Lung microvascular endothelial cell (primary cell): ENCODE results near the gene MATR3. TPM values are rescaled to one million over a fixed set of nuclear protein-coding genes. Genes with fewer than 3 reads are reported as not detected.

Experiments used
- DNase-seq, 2 donors: peaks; one replicate each; pipeline versions ENCODE4 v3.0.0 to v3.0.0-alpha.2; 2010; ENCODE audit warnings: low read depth in 2 of 2
- total RNA-seq: library from RNA; depleted of rRNA; stranded (reverse); fragments of >200 nt; gene quantifications from 2 replicates; pipeline ENCODE4 v1.2.1, GENCODE V29; 2014

Gene MATR3
- total RNA-seq, 1 donor from 2014 or later, result 163 TPM

DNA sequence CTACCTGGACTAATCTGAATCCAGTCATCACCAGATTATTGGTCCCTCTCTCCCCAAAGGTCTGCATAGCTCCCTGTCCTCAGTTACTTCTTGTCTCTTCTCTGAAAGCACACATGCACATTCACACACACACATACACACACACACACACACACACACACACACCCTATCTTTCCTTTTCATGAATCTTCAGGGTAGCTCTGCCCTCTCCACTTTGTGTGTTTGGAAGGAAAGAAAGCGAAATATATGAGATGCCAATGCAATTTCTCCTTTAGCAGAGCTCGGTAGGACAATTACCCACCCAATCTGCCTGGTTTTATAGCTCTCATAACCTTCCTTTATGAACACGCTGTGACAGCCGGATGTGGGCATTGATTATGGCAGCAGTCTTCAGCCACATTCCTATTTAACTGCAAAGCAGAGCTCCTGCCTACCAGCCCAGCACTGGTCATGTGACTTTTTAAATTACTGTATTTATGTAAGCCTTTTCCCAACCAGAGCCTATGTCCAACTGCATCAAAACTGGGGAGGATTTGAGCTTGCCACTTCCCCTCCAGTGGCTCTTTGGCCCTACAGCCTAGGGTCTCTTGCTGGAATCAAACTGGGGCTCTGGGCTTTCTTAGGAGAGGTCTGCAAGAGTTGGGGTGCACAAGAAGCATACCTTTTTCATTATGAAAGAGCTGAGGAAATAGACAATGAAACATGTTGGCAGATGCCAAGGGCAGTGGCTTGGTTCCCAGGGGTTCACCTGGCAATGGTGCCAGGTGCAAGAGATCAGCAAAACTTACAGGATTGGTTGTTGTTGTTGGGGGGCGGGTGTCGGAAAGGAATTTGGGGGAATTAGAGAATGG lies 20.8 kb upstream of the MATR3 start:
- DNase-seq, result peak in 1 of 2 donors; percentile 18

DNA sequence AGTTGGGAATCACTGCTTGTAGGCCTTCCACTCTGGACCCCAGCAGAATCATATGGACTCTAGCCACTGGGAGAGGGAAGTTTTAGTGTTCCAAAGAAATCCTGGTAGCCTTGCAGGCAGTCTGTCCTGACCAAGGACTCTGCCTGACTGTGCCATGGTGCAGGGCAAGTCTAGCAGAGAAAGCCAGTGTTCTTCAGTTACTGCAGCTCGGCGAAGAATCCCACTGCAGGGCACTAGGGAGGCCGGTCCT lies 20.3 kb upstream of the MATR3 start:
- no peak for DNase-seq

DNA sequence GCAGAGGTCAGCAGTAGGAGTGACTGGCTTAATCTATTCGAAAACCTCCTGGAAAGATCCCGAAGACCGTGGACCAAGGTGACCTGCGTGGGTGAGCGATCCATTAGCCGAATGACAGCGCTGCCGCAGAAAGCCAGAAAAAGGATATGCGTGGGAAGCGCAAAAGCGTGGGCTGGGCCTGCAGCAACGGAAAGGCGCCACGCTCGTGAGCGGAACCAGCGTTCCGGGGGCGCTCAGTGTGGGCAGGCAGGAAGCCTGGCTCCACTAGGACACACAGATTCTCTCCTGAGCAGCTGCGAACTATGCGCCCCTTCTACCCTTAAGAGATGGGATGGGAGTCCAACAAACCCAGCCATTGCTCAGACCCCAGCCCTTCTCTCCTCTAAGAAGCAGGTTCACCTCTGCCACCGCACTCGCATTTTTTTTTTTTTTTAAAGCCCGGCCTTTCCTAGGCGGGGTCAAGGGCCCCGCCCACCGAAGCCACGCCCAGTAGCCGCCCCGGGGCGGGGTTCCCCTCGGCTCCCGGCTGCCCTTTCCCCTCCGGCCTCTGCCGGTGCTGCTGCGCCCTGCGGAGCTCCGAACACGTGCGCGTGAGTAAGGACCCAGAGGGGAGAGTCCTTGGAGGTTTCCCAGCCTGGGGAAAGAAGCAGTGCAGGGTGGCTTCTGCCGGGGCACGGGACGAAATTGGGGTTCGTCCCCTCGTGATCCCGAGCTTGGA lies 19.8 kb upstream of the MATR3 start:
- DNase-seq, result peak; percentile 80 to 87

- DNase-seq, result no peak
Measured at GRCh38 chr5:139275536-139275935, 18.0 kb upstream of the MATR3 start.

DNA sequence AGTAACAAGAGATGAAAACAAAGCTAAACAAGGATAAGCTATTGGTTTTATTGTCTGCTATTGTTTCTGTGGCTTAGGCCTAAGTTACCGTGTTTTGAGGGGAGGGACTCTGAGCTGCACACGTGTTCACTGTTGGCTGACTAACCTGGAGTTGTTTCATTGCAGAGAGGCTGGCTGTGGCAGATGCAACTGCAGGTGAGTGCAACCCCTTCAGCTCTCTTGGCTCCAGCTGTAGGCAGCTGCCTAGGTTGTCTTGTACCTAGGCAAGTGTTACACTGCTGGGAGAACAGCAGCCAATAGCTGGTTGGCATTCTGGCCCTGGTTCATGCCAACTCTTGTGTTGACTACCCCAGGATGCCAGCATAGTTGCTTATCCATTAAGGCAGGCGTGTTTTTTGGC lies 17.6 kb upstream of the MATR3 start:
- peak in 1 of 2 donors; percentile 63 for DNase-seq

DNA sequence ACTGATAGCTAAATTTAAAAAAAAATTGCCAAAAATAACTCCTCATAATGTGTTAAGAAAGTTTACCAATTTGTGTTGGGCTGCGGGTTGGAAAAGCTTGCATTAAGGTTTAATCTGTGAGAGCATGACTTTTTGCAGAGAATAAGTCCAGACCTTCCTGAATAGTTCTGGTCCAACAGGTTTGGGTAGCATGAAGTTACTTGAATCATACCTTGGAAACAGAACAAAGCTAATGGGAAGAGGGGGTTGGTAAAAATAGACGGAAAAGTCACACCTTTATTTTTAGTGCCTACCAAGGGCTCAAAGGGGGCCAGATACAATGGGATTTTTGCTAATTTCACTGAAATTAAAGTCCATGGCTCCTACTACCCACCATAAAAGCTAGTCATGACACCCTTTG lies 17.1 kb upstream of the MATR3 start:
- DNase-seq, result no peak

DNA sequence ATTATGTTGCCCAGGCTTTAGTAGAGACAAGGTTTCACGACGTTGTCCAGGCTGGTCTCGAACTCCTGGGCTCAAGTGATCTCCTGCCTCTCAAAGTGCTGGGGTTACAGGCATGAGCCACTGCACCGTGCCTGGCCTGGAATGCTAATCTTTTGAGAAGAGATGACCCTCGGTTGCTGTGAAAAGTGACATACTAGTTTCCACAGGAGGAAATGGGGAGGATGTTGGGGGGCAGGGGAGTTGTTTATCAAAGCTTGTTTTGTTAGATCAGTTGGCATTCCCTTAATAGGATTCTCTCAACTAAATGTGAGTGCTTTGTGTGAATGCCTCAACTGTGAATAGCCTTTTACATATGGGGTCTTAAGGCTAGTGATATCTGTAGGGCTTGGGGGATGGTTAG lies 16.4 kb upstream of the MATR3 start:
- DNase-seq, result peak; percentile 43 to 96

DNA sequence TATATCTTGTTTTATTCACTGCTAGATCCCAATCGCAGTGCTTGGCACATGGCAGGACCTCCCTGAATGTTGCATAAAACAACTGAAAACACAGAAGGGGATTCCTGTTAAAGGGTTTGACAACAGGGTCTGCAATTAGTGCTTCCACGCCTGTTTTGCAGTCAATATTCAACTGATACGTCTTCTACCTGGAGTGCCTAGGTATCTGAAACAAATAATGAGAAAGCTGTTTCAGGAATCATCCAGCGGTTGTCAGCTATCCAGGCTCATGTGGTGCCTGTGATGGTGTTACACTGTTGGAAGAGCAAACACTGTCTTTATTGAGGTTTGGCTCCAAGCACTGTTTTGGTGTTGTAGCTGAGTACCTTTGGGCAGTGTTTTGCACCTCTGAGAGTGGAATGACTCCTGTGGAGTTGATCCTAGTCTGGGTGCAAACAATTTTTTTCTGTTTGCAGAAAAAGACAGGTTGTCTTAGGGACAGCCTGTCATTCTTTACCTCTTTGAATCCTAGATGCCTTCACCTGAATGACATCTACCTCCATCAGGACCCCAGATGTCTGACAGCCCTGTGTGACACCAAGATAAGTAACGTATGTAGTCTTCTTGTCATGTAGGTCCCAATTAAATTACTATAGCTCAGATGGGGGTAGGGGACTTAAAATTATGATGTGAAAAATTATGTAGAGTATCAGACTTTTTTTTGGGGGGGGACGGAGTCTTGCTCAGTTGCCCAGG lies 14.8 kb upstream of the MATR3 start:
- DNase-seq, result no peak

GRCh38 chr5:139282197-139282557 lies 11.4 kb upstream of the MATR3 start:
- peak in 1 of 2 donors; percentile 21 for DNase-seq

DNA sequence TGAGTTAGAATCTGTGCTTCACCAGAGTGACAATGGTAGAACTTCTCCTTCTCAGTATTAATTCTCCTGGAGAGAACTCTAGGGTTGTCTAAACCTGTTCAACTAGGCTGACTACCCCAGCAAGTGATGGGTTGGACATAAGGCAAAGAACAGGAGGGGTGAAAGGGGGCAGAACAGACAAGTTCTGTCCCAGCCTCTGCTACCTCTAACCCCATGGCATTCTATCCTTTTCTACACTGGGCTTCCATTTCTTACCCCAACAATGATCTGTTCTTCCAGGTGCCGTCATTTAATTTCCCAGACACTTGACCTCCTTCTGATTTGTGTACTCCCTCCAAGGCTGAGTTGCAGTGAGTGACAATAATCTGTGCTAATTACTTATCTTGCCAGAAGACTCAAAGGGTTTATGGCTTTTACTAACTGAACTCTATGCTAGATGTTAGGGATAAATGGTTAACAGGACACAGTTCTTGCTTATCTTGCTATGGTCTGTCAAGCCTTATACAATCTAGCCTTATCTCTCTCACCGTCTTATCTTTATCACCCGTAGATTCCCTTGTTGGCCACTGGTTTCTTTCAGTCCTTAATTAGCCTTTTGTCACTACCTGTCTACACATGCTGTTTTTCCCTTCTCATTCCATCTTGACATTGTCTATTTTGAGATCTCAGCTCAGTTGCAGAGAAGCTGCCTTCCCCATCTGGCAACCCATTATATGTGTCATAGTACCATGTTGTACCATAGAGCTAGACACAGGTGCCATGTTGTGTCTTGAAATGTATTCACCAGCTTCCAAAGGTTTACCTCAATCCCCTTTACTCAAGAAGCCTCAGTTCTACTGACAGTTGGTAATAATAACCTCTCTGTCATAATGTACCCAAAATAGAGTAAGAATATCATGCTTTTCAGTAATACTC lies 10.0 kb upstream of the MATR3 start:
- DNase-seq, result no peak

- DNase-seq, result no peak
Measured at GRCh38 chr5:139284295-139284694, 9.2 kb upstream of the MATR3 start.

GRCh38 chr5:139285651-139286392 lies 7.7 kb upstream of the MATR3 start:
- no peak for DNase-seq

DNA sequence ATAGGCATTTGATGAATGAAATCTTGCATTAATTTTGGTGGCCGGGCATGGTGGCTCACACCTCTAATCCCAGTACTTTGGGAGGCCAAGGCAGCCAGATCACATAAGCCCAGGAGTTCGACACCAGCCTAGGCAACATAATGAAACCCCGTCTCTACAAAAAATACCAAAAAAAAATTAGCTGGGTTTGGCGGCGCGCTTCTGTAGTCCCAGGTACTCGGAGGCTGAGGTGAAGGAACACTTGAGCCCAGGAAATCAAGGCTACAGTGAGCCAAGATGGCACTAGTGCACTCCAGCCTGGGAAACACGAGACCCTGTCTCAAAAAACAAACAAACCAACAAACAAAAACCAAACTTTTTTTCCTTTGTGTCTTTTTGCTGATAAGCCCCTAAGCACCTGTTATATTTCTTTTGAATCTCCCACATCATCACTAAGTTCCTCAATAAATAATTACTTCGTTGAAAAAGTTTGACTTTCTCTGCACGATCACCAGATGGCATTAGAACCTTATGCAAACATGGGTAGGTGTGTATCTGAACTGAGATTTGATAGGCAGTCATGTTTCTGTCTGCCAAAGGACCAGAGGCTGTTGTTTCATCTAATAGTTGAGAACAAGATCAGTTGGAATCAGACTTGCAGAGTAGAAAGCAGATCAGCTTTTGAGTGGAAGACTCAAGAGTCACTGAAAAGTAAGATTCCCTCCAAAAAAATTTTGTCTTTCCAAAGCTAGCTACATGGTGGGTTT lies 5.5 kb upstream of the MATR3 start:
- DNase-seq, result peak; percentile 33 to 63

DNA sequence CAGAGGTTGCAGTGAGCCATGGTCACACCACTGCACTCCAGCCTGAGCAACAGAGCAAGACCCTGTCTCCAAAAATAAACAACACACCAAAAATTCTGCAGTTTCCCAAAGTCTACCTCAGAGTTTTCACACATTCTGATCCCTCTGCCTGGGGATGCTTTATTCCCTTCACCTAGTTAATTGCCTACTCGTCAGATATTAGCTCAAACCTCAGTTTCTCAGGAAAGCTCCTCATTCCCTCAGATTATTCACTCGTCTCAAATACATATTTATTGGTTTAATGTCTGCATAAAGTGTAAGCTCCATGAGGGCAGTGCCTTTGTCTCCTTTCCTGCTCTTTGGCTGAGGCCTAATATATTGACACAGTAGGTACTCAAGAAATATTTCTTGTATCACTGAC lies 2.5 kb upstream of the MATR3 start:
- DNase-seq, result no peak

GRCh38 chr5:139293202-139293506 lies 386 bp upstream of the MATR3 start:
- no peak for DNase-seq

DNA sequence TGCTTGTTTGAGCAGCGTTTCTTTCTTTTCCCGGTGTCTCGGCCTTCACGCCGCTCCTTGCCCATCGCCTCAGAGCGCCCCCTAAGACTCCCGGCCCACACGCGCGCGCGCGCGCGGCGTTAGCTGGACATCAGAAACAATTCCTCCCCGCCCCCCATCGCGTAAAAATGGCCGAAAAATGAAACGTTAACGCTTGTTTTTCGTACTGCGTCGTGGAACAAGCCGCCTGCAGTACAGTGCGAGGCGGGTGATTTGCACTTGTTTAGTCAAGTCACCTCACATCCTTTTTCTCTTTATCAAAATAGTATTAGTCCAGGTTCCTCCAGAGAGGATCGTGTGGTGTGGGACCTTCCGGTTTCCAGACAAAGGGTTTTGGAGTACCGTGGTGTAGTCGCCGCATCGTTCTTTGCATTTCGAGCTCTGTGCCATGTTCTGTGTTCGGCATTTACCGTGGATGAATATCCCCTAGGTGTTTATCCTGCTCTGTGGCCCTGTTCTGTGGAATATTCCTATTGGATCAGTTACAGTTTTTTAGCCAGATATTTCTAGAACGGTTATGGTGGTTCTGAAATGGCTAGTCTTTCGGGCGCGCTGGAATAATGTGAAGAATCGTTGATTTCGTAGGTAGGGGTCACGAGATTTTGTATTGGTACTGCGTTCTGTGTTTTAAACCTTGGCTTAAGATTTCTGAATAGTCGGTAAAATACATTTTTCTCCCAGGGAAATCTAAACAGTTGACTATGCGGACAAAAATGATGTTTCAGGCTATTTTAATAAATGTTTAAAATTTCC lies 1.0 kb downstream of the MATR3 start:
- DNase-seq, result peak; percentile 84 to 88

- peak; percentile 19 to 24 for DNase-seq
Measured at GRCh38 chr5:139295346-139296057, 2.0 kb downstream of the MATR3 start.

DNA sequence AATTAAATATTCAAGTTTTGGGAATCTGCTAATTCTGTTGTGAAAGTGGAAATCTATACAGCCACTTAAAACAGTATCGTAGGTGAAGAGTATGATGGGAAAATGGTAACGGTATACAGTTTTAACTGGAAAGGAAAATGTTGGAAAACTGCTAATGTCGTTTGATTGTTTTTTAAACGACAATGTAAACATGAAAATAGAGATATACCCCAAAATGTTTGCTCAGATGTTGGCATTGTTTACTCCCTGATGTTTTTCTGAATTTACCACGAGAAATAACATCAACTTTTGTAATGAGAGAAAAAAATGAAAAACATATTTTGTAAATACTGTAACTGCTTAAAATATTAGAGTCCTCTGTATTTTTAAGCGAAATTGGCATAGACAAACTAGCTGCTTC lies 2.7 kb downstream of the MATR3 start:
- DNase-seq, result no peak

- DNase-seq, result no peak
Measured at GRCh38 chr5:139296862-139297326, 3.4 kb downstream of the MATR3 start.
